NCI-H1092 treated with DMSO at 0.1 percent for 48 hours (cell line): ENCODE results near the gene CMSS1.
"Not testable (repeated sequence)": the region's sequence is repeated elsewhere in the genome, so short reads cannot be mapped to it uniquely, and the experiment has no call there.

Source experiments
- DNase-seq: peaks from one replicate; lab custom pipeline; 2025; lab: John Stamatoyannopoulos, UW

CMSS1 gene

DNA sequence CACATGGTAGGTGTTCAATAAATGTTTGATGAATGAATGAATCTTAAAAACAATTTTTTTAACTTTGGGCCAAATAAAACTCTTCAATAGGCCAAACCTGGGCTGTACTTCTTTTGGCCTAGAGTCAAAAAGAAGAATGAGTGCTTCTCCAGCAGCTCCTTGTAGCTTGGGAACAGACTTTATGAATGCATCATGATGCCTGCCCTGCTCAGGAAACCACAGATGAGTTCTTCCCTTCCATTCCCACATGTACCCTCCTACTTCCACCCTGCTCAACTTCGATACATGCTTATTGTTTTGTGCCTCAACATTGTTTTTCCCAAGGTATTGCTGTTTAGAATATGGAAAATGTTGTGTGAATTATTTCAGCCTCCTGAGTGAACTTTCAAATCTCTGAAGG, 209.7 kb downstream of the CMSS1 start:
- no peak for DNase-seq

DNA sequence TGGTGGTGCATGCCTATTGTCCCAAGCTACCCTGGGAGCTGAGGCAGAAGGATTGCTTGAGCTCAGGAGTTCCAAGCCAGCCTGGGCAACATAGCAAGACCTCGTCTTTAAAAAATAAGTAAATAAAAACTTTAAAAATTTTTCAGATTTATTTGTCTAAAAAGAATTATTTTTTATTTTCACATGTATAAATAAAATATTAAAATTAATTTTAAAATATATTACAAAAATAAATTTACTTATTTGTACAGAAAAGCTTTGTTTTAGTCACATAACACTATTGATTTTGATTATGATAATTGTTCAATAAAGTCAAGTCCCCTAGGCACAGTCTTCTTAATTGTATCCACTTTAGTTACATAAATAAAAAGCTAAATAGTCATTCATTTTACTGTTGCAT, 211.4 kb downstream of the CMSS1 start:
- no peak for DNase-seq

DNA sequence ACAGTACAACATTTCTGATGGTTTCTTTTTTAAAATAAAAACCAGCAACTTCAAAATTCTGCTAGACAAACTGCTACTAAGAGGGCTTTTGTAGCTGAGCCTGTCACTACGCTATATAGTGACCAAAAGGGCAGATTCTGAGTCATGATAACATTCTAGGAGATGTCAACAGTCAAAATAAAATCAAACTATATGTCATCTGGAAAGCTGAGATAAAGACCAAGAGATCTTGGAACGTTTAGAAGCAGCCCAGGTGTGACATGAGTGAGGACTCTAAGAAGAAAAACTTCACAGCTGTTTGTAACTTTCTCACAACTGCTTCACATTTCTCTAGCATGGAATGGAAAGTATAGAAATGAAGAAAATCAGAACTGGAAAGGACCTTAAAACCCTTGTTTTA, 212.0 kb downstream of the CMSS1 start:
- DNase-seq: no peak

DNA sequence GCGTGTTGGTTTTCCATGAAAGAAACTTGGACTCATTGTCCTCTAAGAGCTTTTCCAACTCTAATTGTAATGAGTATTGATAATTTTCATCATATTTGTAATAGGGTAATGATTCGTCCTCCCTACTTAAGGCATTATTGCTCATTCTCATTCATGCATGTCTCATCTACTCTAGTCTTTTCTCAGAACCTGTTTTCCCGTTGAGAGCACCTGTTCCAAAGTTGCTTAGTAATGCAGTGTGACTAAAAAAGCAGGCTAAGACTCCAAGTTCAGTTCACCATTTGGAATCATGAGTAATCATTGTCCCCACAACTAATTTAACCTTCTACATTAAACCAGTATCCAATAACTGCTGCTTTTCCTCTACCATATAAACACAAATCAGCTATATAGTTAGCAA, 212.7 kb downstream of the CMSS1 start:
- no peak for DNase-seq

DNA sequence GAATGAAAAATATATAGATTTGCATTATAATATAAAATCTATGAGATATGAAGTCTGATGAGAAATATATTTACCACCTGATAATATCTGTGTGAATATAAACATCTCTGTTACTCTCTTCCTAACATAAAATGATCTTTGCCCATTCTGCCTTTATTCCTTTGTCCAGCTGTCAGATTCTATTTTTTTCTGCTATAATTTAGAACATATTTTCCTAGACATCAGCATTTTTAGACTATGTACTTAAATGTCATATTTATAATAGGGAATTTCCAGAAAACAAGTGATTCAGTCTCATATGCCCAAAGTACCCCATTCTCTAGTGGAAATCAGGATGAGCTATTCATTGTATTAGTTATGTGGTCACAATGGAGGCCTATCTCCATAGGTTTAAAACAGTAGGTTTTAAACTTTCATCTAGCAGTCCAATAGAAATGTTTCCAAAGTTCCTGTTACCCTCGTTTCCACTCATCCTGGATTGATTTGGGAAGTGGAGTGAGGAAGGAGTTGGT, 213.3 kb downstream of the CMSS1 start:
- DNase-seq: no peak

DNA sequence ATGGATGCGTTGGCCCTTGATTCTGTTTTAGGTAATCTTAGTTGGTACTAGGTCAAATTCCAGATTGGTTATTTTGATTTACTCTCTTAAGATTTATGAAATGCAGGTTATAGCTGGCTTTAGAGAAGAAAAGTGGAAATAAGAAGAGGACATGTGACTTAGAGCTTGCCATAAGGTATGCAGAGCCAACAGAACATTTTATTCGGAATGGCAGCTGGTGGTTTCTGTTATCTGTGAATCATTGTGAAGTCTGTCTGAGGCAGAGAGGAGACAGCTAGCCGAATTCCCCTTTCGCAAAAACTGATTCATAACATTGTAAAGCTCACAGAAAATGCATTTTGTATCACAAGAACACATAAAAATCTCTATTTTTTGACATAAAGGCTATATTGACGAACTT, 214.6 kb downstream of the CMSS1 start:
- DNase-seq: no peak

DNA sequence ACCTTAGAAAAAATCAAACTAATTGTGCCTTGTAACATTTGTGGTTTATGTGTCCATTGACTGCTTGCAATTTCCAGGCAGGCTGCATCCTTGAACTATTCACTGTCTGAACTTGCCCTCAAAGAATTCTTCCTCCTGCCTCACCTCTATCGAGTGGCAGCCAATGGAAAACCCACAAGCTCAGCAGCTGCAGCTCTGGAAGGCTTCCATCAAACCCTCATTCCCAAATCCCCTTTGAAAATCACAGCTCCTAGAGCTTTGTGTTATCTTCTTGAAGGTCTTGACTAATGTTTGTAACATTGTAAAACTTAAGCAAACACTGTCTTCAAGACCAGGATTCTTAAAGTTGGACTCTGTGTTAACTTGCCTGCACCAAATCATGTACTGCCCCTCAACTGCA, 215.5 kb downstream of the CMSS1 start:
- no peak for DNase-seq

DNA sequence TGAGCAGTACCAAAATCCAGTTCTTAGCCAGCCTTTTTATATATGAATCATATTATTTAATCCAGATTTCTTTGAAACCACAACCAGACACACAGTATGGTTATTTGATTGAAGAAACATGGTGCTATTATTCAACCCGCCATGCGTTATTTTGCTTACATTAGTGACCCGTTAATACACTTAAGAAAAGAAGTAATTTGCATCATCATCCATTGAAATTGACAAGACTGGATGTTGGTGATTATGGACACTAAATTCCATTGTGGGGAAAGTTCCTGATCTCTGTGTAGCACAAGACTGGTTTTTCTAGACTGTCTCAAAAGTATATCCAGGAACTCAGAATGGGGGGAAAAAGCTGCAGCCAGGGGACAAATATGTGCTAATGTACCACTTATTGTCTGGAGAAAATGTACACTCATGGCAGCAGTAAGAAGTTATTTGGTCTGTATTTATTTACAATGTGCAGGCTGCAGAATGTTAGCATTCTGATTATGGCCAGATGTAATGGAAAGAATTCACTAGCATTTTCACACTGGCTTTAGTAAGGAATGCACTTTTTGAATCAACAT, 216.3 kb downstream of the CMSS1 start:
- no peak for DNase-seq

DNA sequence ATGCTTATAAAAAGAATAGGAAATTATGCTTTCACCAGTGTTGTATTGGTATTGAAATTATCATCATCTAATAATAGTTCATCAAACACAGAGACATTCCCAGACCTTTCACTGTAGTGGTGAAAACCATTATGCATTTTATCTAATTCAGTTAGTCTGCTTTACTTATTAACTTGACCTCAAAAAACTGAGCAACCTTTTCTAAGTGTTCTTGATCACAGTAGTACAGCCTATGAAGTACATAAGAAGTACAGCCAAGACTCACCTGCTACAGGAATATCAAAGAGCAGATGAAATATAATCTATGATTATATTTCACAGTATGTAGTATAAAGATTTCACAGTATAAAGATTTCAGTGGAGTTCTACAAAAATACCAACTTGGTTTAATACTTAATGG, 221.4 kb downstream of the CMSS1 start:
- DNase-seq: no peak

DNA sequence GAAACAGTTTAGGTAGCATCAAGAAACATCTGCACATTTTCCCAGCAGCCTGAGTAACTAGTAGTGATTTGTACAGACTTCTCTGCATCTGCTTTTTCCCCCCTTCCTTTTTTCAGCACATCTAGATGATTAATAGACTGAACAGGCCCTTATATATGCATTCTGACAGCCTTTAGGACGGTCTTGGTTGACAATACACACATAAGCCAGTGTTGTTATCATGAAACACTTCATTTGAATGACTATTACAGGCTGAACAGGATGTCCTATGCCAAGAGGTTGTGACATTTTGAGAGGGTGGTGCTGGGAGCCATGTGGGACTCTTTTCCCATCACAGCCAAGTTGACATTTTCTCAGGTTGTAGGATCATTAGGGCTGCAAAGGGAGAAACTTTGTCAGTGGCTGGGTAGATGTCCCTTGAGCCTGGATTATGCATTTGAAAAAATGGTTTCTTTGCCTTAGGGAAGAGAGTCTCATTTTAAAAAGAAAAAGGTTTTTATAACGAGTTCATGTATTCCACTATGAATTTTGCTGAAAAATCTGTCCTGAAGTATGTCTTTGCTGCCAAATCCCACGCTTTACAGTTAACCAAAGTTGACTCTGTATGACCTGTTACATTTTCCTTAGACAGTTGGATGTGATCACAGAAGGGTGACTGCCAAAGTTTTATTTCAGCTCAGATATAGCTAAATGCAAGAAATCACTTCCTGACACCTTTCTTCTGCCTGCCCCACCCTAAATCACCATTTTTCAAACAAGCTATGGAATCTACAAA, 223.0 kb downstream of the CMSS1 start:
- DNase-seq: no peak

DNA sequence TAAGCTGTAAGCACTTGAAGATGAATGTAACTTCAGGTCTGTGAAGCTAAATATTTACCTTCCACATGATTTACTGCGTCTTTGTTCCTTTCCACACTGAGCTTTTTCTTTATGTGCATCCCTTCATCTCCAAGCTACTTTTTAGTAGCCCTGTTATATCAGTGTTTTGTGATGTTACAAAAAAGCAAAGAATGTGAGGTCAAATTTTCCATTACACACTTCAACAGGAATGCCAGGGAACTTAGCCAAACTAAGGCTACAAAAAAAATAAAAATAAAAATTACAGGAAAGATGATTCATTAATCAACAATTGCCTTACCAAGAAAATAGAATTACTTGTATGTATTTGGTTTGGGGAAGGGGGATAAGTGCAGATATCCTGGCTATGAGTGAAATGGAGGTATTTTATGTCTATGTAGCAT, 223.7 kb downstream of the CMSS1 start:
- no peak for DNase-seq

DNA sequence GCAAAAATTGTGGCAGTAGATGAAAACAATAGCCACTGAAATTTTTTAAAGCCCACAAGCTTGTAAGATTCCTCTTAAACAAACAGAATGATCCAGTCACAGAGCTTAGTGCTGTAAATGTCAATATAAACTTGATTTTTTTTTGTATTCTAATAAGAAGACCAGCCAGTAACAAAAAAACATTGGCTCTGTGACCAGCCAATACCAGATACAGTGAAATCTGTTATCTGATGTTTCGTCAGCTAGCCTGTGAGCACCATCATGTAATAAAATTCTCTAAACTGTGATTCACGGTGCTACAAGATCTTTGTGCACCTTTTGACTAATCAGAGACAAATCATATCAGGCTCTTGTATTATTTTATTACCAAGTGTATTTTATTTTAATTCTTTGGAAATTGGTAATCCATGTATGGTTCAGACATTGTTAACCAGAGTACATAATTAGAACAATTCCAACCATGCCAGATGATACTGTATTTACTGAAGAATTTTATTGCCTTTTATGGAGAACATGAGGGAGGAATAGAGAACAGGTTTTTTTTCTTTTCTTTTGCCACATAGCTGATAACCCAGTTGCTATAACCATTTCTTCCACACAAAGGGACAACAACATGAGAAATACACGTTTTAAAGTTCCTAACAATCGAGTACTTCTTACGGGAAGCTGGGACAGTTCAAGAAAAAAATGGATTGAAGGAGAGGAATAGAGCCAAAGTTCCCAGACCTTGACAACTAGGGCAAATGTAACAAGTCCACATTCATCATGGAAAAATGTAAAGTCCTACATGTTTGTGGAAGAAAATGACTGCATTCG, 224.7 kb downstream of the CMSS1 start:
- no peak for DNase-seq

DNA sequence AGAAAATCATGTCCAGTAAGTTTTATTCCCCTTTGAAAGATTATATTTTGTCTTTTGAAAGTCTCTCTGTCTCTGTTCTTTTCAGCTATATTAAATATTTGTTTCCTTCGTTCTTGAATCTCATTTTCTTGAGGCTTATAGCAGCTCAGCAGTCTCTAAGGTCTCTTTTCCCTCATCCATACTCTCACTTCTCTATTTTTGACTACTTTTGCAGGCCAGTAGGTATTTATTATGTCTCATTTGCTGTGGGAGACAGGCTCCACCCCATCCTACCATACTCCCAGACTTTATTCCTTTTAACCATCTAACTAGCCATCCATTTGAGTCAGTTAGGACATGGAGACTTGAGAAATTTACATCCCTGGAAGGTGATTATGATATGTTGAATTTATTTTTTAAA, 225.6 kb downstream of the CMSS1 start:
- no peak for DNase-seq

DNA sequence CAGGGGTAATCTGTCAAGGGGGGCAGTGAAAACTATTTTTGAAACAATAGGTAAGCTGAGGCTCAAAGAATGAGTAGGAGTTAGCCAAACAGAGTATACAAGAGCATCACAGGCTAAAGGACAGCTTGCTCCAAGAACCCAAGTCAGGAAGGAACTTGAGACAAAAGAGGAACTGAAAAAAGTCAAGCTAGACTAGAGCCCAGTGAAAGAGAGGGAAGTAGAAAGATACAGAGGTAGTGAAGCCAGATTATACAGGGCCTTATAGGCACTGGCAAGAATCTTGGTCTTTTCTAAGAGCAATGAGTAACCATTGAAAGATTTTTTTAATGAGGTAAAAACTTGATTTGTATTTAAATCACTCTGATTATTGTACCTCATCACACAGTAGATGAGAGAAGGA, 226.7 kb downstream of the CMSS1 start:
- no peak for DNase-seq

DNA sequence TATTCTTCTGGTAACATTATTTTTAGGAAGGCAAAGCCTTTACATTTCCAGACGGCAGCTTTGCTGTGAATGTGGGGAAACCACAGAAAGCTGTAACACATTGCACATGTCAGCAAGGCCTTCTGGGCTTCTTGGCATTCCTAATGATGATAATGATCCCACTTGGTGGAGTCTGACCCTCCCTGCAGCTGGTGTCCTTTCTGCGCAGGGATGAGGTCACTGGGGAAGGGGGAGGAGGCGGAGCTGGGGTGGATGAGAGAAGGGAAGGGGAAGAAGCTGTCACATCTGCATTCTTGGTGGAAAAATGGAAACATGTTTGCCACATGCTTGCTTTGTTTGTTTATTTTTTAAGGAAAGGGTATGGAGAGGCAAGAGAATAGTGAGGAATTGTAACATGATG, 228.0 kb downstream of the CMSS1 start:
- no peak for DNase-seq

DNA sequence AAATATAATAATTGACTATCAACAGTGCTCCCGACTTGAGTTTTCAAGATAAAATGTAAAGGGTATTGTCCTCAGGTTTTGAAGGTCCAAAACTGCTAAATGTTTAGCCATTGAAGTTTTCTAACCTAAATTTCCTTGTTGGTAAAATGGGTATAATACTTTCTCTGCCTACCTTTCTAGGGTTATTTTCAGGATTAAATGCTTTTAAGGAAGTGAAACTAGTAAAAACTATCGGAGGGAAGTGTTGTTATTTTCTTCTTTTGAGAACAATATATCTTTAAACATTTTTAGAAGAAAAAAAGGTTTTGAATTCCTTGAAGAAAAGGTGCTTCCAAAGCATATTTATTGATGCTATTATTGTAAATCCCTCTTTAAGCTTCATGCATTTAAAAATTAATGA, 229.3 kb downstream of the CMSS1 start:
- DNase-seq: no peak

DNA sequence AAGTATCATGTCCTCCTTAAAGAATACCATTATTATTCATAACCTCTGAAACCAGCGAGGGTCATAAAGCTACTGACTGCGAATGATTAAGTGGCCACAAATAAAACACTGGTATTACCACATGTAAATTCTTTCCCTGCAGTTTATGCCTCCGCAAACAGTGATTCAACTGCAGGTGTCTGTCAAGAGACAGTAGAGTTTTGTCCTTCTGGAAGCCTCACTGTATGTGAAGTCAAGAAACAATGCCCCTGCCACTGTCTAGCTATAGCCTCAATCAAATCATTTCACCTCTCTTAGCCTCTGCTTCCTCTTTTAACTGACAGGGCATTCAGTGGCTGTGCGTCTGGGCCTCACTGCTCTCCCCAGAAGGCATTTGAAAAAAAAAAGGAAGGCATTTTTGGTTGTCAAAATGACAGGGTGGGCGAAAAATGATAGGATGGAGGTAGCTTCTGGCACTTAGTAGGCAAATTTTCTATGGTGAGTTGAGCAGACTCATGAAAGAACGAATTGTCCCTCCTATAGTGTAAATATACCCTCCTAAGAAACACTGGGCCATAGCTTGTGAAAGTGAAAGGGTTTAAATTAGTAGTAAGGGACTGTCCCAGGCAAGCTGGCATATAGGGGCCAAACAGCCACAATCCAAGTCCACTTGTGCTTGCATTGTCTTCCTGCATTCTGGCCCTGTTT, 229.9 kb downstream of the CMSS1 start:
- DNase-seq: no peak

DNA sequence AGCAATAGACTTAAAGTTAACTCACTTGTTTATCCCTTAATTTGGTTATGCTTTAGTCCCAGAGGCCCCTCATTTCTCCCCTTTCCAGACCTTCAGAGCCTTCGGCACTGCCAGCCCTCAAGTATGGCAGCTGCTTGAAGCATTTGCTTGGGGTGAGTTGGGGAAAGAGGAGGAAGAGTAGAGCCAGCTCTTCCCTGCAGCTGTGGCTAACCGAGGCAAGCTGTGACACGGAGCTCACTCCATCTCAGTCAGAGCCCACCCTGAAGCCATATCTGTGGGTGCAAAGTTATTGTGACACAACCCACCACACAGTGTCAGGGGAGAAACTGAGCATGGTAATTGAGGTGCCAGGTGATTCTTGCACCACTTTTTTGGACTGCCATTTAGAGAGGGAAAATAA, 230.6 kb downstream of the CMSS1 start:
- no peak for DNase-seq

DNA sequence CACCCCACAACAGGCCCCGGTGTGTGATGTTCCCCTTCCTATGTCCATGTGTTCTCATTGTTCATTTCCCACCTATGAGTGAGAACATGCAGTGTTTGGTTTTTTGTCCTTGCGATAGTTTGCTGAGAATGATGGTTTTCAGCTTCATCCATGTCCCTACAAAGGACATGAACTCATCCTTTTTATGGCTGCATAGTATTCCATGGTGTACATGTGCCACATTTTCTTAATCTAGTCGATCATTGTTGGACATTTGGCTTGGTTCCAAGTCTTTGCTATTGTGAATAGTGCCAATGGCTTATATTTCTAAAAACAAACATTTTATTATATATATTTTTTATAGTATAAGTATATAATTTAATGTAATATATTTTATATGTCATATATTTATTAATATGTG, 233.9 kb downstream of the CMSS1 start:
- DNase-seq: not testable (repeated sequence)

DNA sequence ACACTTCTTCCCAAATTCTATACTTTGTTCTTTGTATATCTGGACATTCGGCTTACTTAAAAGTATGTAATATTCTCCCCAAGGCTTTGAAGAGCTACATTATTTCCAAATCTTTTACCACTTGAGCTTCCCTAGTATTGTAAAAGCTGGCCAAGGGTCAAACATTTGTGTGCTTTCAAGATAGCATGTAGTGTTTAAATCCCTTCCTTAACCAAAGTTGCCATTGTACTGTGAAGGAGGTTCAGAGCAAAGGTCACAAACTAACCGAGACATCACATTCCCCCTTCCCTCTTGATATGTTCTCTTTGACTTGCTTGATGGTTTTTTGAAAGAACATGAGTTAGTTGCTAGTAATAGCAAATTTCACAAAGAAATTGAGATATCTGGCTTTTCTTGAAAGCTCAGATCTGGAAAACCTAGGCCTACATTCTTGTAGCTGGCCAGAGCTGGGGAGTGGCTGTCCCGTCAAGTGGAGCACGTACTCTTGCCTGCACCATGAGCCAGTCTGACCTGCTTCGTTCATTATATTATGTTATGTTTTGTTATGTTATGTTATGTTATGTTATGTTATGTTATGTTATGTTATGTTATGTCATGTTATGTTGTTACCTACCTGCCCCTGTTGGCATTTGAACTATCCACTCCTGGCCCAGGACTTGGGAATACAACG, 236.4 kb downstream of the CMSS1 start:
- DNase-seq: no peak

DNA sequence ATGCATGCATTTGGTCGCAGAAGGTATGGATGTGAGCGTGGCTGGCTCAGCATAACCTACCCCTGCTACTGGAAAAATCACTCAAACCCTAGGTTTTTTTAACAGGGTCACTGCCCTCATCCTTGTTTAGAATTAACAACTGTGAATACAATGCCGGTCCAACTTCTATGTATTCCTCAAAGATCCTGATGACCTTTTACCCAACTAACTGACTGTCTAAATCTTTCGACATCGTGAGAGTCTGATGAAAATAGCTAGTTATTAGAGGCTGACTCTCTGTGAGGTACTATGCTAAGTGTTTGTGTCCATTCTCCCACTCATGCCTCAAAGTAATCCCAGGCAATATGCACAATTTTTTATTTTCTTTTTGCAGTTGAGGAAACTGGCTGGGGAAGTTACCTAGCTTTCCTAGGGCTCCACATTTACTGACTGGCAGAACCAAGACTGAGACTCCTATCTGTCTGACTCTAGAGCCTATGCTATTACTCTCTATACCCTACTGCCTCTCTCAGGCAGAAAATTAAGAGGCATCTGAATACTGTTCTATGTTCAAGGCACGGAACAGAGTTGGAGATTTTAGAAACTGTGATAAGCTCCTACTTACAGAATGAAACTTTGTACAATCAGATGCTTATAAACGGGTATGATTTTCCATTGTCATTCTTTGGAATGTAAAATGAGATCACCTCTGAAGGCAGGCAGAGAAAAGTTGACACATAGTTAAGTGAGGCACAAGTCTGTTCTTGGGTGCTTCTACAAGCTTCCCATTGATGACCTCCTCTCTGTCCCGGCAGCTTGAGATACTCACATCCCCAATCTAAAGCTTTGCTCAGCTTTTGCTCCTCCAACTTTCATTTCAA, 240.3 kb downstream of the CMSS1 start:
- DNase-seq: no peak
